HG03045 (cell line): ENCODE data around the gene PIK3C3.
"Not testable (repeated sequence)": the region's sequence is repeated elsewhere in the genome, so short reads cannot be mapped to it uniquely, and the experiment has no call there.

Source experiments
- ATAC-seq: cut with Tn5 transposase; IDR thresholded peaks from one replicate; pipeline ENCODE4 v1.9.1; 2021; ENCODE audit warnings: mild to moderate bottlenecking, moderate library complexity; ENCODE audit not compliant: unreplicated experiment

Gene PIK3C3

GRCh38 chr18:41965634-41966255 is 10.7 kb downstream of the PIK3C3 start:
- ATAC-seq = no peak

DNA sequence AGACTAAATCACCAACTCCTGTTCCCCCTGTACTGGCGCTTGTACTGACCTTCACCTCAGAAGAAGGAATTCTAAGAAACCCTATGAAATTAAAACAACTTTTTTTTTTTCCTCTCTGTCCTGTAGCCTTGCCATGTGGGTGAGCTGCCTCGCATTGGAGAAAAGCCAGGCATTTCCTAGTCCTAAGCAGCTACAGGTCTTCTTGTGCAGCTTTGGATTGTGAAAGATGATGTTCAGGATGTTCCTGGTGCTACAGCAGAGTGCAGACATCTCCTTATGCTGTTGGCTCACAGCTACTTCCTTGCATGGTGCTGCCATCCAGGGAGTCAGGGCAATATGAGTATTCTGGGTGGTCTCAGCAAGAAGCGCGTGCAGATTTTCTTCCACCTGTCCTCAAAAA is 11.9 kb downstream of the PIK3C3 start:
- no peak for ATAC-seq

DNA sequence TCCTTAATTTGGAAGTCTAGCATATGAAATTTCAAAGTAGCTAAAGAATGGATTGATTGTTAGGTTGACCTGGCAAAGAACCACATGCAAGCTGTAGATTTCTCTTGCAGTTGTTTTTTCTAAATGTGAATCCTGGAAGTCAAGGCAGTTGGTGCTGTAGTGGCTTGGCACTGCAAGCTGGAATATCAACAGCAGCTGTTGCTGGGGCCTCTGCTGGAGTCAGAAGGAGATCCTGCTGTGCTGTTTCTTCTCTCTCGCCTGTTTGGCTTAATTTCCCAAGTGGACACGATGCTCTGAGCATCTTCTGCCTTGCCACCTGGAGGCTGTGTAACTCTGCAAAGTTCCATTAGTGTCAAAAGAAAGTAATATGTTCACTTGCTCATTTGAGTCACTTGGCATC is 12.6 kb downstream of the PIK3C3 start:
- ATAC-seq = no peak

DNA sequence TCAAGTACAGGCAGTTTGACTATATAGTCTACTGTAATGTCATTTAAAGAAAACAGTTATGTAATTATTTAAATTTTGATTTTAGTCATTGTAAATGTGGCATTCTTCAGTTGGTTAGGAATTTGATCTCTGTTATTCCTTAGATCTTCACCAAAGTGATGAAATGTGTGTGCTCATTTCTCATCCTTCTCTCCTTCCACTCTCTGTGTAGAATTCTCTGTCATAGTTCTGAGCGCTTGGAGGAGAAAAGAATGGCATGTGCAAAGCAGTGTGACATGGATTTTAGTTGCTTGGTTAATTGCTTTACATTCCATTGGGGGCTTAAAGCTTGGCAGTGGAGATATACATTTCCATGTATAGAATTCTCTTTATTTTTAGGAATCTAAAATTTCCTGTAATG is 14.8 kb downstream of the PIK3C3 start:
- no peak for ATAC-seq

GRCh38 chr18:41972067-41972925 is 17.3 kb downstream of the PIK3C3 start:
- no peak for ATAC-seq

- no peak for ATAC-seq
Observed at GRCh38 chr18:41973983-41974382, 18.9 kb downstream of the PIK3C3 start.

GRCh38 chr18:41974796-41975201 is 19.8 kb downstream of the PIK3C3 start:
- ATAC-seq = no peak

DNA sequence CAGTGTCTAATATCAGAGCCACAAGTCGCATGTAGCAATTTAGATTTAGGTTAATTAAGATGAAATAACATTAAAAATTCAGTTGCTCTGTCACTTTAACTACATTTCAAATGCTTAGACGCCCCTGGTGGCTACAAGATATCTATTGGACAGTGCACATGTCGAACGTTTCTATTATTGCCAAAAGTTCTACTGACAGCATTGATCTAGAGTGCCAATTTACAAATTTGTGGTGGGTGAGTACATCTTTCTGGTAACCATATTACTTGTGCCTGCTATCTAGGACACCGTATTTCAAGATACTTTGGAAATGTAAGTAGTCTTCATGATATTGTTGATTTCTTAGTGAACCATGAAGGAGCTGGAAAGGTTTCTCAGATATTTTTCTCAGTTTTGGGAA is 20.2 kb downstream of the PIK3C3 start:
- no peak for ATAC-seq

- ATAC-seq = no peak
Observed at GRCh38 chr18:41977233-41977632, 22.2 kb downstream of the PIK3C3 start.

GRCh38 chr18:41982942-41983660 is 28.1 kb downstream of the PIK3C3 start:
- ATAC-seq = peak; percentile 95

- ATAC-seq = no peak
Observed at GRCh38 chr18:41985914-41986313, 30.9 kb downstream of the PIK3C3 start.

DNA sequence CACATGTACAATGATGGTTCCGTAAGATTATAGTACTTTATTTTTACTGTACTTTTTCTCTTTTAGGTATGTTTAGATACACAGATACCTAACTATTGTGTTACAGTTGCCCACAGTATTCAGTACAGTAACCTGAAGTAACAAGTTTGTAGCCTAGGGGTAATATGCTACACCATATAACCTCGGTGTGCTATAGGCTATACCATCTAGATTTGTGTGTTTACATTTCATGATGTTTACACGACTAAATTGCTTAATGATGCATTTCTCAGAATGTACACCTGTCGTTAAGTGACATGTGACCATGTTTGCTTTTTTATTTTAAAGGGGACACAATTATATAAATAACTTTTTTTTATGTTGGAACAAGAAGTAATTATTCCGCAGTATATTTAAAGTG is 34.5 kb downstream of the PIK3C3 start:
- no peak for ATAC-seq

GRCh38 chr18:41992066-41992465 is 37.0 kb downstream of the PIK3C3 start:
- peak; percentile 62 for ATAC-seq

DNA sequence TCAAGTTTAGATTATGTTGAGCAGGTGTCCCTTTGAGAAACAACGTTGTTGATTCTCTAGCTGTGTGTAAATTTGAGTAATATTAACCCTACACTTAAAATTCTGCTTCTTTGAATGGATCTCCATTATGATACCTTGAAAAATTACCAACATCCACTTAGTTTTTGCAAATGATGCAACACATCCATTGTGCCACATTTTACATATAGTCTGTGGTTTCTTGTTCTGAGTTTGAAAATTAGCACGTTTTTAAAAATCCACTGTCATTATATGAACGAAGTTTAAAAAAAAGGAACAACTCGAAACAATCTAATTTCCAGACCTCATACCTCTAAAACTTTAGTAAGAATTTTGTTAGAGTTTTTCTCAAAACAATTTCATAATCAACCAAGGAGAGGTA is 37.7 kb downstream of the PIK3C3 start:
- ATAC-seq = no peak

GRCh38 chr18:41993151-41993550 is 38.1 kb downstream of the PIK3C3 start:
- ATAC-seq = no peak

- no peak for ATAC-seq
Observed at GRCh38 chr18:41996020-41996419, 41.0 kb downstream of the PIK3C3 start.

DNA sequence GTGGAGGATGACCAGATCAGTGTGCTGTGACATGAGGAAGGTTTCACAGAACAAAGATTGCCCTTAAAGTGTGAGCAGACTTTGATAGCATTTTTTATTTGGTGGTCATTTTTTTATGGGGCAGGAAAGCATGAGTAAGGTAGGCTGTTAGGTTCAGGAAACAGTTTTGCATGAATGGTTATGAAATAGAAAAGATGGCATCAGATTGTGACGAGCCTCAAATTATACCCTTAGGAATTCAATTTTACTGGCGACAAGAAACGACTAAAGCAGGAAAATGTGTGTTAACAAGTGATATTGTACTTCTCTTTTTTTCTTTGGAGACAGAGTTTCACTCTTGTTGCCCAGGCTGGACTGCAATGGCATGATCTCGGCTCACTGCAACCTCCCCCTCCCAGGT is 44.7 kb downstream of the PIK3C3 start:
- ATAC-seq = no peak

- ATAC-seq = no peak
Observed at GRCh38 chr18:42001801-42002200, 46.8 kb downstream of the PIK3C3 start.

DNA sequence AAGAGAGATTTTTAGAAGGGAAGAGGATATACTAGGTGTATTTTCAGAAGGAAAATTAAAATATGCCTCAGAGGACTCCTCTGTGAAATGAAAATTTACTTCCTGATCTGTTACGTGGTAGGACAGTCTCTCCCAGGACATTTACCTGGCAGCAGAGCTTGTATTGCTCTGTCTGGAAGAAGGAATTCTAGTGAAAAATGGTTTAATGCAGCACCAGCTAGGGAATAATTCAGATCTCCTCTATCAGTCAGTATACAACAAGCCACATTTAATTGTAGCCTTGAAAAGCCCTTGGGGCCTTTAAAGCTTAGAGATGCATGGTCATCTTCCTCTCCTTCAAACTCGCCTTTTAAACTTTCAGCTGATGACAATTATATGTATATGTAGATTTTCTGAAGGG is 49.6 kb downstream of the PIK3C3 start:
- ATAC-seq = no peak

- ATAC-seq = no peak
Observed at GRCh38 chr18:42005782-42006181, 50.7 kb downstream of the PIK3C3 start.

DNA sequence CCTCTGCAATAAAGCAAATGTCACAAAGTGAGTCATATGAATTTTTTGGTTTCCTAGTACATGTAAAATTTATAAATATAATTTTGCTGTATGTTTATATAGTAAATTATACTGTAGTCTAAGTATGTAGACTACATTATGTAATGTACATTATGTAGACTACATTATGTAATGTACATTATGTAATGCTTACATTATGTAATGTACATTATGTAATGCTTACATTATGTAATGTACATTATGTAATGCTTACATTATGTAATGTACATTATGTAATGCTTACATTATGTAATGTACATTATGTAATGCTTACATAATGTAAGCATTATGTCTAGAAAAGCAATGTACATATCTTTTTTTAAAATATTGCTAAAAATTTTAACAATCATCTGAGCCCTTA is 54.4 kb downstream of the PIK3C3 start:
- ATAC-seq = not testable (repeated sequence)

- ATAC-seq = peak; percentile 99
Observed at GRCh38 chr18:42011053-42011452, 56.0 kb downstream of the PIK3C3 start.
